NOMO-1 (cell line): ENCODE data around the gene PRELID3B.

Experiments used
- DNase-seq, 2 experiments: peaks; one replicate each; lab custom pipeline; 2025; ENCODE audit not compliant: unreplicated experiment in 2 of 2; lab: John Stamatoyannopoulos, UW

The PRELID3B gene

GRCh38 chr20:59010995-59011873 is 31.4 kb downstream of the PRELID3B start:
- DNase-seq = no peak

DNA sequence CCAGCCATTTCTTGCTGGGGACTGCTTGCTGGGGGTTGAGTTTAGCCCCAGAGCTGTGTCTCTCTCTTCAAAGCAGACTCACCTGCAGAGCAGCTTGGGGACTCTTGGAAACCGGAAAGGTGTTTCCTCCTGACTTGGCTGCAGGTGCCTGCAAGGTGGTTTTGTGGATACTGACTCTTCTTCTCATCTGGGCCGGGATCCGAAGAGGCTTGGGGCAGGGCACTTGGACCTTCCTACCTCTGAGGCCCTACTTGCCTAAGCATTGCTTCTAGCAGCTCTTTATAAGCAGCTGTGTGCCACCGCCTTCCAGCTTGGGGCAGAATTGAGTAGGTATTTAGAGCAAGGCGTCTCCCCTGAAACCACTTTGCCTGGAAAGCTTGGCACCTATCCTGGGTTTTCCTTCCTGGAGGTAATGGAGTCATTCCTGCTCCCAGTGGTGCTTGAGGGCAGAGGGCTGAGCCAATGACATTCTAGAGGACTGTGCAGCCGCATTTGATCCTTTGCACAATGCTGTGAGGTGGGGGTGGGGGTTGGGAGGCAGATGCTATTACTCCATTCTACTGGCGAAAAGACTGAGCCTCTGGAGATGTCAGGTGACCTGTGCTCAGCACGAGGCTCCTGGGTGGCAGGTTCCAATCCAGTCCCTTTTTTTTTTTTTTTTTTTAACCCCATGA is 32.1 kb downstream of the PRELID3B start:
- DNase-seq = no peak

- DNase-seq = no peak
These were observed 33.8 kb downstream of the PRELID3B start for GRCh38 chr20:59008715-59009336.

DNA sequence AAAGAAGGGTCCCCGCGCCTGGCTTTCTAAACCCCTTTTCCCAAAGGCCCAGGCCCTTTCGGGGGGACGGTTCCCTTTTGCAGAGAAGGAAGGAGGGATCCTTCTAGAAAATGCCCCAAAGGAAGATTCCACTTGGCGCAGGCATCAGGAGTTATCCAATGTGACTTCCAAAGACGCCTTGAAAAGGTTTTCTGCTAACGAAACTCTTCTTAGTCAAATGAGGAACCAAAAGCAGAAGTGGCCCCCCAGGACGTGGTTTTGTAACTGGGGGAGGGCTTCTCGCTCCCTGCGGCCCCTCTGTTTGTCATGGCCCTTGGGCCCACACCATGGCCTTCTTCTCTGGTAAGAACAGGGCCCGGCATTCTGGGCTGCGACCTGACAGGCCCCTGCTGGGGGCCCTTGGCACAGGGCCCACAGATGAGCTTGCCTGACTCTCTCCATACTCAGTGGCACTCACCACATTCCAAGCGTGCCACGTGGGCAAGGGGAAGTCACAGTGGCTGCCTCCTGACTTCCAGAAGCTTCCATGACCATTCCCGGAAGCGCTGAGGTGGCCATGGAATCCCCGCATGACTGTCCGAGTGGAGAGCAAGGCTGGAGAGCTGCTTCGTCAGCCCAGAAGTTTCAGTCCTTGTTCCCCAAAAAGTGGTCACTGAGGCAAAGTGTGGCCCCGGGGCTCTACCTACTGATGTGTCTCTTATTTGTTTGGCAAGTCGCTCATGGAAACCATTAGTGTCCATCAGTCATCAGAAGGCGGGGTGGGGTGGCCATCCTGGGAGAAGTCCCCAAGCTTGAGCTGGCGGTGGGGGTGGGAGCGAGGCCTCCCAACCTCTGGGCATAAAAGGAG is 34.7 kb downstream of the PRELID3B start:
- DNase-seq = peak; percentile 87 to 92

GRCh38 chr20:59006864-59007664 is 35.5 kb downstream of the PRELID3B start, which contains the start of gene CTSZ:
TSS of gene CTSZ (minus strand) at chr20:59007254. CDS start at chr20:59007128, 126 bp downstream.
- DNase-seq = peak; percentile 48 to 68

GRCh38 chr20:59006167-59006863 is 36.3 kb downstream of the PRELID3B start:
- no peak for DNase-seq

- no peak for DNase-seq
These were observed 36.9 kb downstream of the PRELID3B start for GRCh38 chr20:59005523-59006166.

- peak; percentile 87 to 95 for DNase-seq
These were observed 37.6 kb downstream of the PRELID3B start for GRCh38 chr20:59004763-59005522.

DNA sequence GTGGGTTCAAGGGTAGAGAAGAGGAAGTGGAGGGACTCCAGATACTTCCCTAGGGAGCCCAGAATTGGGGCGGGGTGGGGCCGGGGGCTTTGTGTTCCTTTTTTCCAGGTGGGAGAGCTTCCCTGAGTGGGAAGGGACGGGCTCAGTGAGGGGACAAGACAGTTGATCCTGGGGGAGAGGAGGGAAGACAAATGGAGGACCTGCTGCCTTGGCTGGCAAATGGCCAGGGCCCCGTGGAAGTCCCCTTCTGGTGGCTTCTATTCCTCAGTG is 38.2 kb downstream of the PRELID3B start:
- DNase-seq = no peak

DNA sequence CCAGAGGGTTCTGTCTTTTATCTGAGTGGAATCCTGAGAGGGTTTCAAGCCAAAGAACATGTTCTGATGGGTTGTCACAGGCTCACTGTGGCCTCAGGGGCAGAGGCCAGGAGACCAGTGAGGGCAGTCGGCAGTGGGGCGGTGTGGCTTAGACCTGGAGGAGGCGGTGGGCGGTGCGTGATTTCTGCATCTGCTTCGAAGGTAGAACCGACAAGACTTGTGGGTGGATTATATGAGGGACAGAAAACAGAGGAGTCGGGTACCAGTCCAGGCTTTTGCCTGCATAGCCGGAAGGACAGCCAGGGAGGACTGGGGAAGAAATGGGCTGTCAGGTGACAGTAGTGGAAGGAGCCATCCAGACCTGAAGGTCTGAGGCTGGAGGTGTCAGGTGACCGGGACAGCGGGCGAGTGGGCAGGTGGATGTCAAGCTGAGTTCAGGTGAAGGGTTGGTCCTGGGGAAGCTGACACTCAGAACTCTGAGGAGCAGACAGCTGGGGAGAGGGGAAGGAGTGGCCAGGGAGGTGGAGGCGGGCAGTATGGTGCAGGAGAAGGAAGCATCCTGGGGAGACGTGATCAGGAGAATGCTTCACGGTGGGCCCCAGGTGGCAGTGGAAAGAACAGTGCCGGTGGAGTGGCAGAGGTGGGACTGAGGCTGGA is 38.6 kb downstream of the PRELID3B start:
- no peak for DNase-seq

DNA sequence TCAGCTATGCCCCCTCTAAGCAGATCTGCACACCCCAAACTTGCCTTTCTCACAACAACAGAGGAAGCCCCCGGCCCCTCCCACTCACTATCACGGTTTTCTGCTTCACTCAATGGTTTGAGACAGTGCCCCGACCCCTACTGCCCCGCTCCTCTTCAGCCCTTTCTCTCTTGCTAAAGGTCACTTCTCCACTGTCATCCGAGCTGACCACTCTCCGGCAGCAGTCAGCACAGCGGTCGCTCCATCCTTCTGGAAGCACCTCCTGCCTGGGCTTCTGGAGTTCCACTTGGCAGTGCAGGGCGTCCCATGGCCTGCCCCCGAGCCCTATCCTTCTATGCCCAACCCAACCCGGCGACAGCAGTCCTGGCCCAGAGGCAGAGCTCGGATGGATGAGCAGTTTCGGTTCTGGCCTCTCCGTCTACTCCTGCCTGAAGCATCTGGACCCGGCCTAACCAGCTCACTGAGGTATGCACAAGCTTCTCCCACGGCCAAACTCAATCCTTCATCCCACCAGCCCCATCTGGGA is 39.6 kb downstream of the PRELID3B start:
- no peak for DNase-seq

DNA sequence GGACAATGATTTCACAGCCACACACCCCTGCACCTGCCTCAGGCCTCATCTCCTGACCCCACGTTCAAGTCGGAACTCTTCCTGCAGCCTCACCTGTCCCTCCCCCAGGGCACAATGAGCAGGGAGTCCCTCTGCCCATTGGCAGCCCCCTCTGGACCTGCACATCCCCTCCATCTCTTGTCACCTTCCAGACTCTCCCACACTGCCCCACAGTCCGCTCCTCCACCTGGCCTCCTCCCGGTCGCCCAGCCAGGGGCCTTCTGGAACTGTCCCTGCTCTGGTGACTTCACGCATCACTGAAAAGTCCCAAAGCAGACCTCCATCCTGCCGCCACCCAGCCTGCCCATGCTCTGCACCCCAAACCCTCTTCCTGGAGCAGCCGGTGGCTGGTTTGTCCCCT is 40.2 kb downstream of the PRELID3B start:
- DNase-seq = no peak

GRCh38 chr20:59001449-59002171 is 41.0 kb downstream of the PRELID3B start:
- no peak for DNase-seq

DNA sequence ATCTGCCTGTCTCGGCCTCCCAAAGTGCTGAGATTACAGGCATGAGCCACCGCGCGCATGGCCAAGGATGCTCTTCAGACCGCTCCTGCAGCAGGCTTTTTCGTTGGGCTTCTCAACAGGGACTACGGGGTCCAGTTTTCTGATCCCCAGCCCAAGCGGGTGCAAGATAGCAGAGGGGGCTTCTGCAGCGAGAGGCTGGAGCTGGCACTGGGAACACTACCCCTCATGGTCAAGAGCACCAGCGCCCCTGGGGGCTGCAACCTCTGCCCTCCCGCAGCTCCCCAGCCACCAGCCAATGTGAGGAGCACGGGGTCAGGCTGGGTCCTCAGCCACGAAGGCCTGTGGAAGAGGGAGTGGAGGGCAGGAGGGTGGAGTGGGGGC is 41.5 kb downstream of the PRELID3B start:
- no peak for DNase-seq

- no peak for DNase-seq
These were observed 42.3 kb downstream of the PRELID3B start for GRCh38 chr20:59000326-59000725.

DNA sequence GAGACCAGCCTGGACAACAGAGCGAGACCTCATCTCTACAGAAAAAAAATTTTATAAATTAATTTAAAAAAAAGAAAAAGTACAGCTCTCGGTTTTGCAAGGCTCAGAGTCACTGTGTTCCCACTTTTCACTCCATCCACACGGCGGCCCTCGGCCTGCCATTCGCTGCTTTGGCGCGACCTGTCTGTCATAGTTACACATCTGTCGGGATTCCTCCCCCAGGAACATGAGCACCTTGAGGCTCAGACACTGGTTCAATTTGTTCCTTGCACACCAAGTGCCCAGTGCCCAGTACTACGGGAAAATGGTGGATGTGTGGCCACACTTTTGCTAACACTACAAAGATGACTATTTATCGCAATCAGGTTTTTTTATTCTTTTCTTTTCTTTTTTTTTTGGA is 43.9 kb downstream of the PRELID3B start:
- no peak for DNase-seq
